Activated CD4-positive, alpha-beta memory T cell treated with anti-CD3 and anti-CD28 coated beads, Interleukin-2, amount 10 ng/mL, durations not matched to agents 7 days and 5 days (primary cell): ENCODE measurements around the gene KHDRBS2. TPM values are rescaled to one million over a fixed set of nuclear protein-coding genes. Genes with fewer than 3 reads are reported as not detected.

ENCODE experiments used
- CTCF ChIA-PET: fragments of 350-600 bp; sonication (Branson Sonifier 250); formaldehyde crosslinking; loops from one replicate; lab custom pipeline; 2021; ENCODE audit warnings: antibody characterized with exemption, inconsistent platforms; lab: Charles Lee
- POLR2A ChIA-PET: fragments of 350-600 bp; sonication (Branson Sonifier 250); formaldehyde crosslinking; loops from one replicate; lab custom pipeline; 2021; ENCODE audit warnings: antibody characterized with exemption; lab: Charles Lee
- DNase-seq: peaks from one replicate; pipeline ENCODE4 v3.0.0-alpha.2; 2020
- H3K27ac Mint-ChIP-seq: one replicate; pipeline ENCODE4 v1.8.0; 2021; ENCODE audit warnings: mild to moderate bottlenecking, mixed read lengths
- H3K27me3 Mint-ChIP-seq: one replicate; pipeline ENCODE4 v1.8.0; 2021; ENCODE audit warnings: mixed read lengths
- H3K36me3 Mint-ChIP-seq: one replicate; pipeline ENCODE4 v1.8.0; 2021; ENCODE audit warnings: low read depth, mixed read lengths
- H3K4me1 Mint-ChIP-seq: one replicate; pipeline ENCODE4 v1.8.0; 2021; ENCODE audit warnings: mixed read lengths
- H3K4me3 Mint-ChIP-seq: one replicate; pipeline ENCODE4 v1.8.0; 2021; ENCODE audit warnings: mild to moderate bottlenecking, mixed read lengths
- H3K9me3 Mint-ChIP-seq: one replicate; pipeline ENCODE4 v1.8.0; 2021; ENCODE audit warnings: mixed read lengths
- total RNA-seq, 2 experiments: library from RNA; stranded (reverse); gene quantifications; one replicate each; pipeline ENCODE4 v1.2.3, GENCODE V29; 2021

Gene KHDRBS2
- total RNA-seq, 2 experiments from 2014 or later: not detected

- Mint-ChIP-seq H3K4me3 (no peak overlapping the region), H3K9me3 (peaks cover 2% of the 10 kb centered on the region), H3K27me3 (no peaks in the 10 kb centered on the region), H3K36me3 (no peaks in the 10 kb centered on the region), H3K4me1 (no peaks in the 10 kb centered on the region), H3K27ac (no peak overlapping the region)
- DNase-seq: no peak
- ChIA-PET POLR2A (no interaction called here), CTCF (no interaction called here)
These were observed 135.9 kb downstream of the KHDRBS2 start for GRCh38 chr6:62150048-62150663.

GRCh38 chr6:62146954-62147853, 138.8 kb downstream of the KHDRBS2 start:
- Mint-ChIP-seq H3K4me3 (no peak overlapping the region), H3K27ac (no peak overlapping the region), H3K36me3 (no peaks in the 10 kb centered on the region), H3K27me3 (no peaks in the 10 kb centered on the region), H3K9me3 (no peaks in the 10 kb centered on the region), H3K4me1 (no peaks in the 10 kb centered on the region)
- DNase-seq: no peak
- ChIA-PET POLR2A (no interaction called here), CTCF (no interaction called here)

GRCh38 chr6:62129127-62129526, 156.9 kb downstream of the KHDRBS2 start:
- H3K9me3 Mint-ChIP-seq: peaks cover 19% of the 10 kb centered on the region
- DNase-seq: no peak
- ChIA-PET CTCF (no interaction called here), POLR2A (no interaction called here)
- no peaks in the 10 kb centered on the region for H3K27me3 Mint-ChIP-seq
- H3K4me1 Mint-ChIP-seq: no peaks in the 10 kb centered on the region
- no peak overlapping the region for H3K27ac Mint-ChIP-seq
- H3K4me3 Mint-ChIP-seq: no peak overlapping the region
- no peaks in the 10 kb centered on the region for H3K36me3 Mint-ChIP-seq

- Mint-ChIP-seq H3K4me1 (no peaks in the 10 kb centered on the region), H3K36me3 (no peaks in the 10 kb centered on the region), H3K27me3 (no peaks in the 10 kb centered on the region), H3K27ac (no peak overlapping the region), H3K9me3 (peaks cover 18% of the 10 kb centered on the region), H3K4me3 (no peak overlapping the region)
- ChIA-PET CTCF (no interaction called here), POLR2A (no interaction called here)
- DNase-seq: no peak
These were observed 166.6 kb downstream of the KHDRBS2 start for GRCh38 chr6:62119401-62119800.

GRCh38 chr6:62103186-62103859, 182.7 kb downstream of the KHDRBS2 start:
- Mint-ChIP-seq H3K4me3 (no peak overlapping the region), H3K9me3 (peaks cover 20% of the 10 kb centered on the region), H3K27ac (no peak overlapping the region), H3K27me3 (no peaks in the 10 kb centered on the region), H3K4me1 (no peaks in the 10 kb centered on the region), H3K36me3 (no peaks in the 10 kb centered on the region)
- ChIA-PET POLR2A (no interaction called here), CTCF (no interaction called here)
- no peak for DNase-seq

- Mint-ChIP-seq H3K9me3 (peaks cover 21% of the 10 kb centered on the region), H3K4me3 (no peak overlapping the region), H3K36me3 (no peaks in the 10 kb centered on the region), H3K27me3 (no peaks in the 10 kb centered on the region), H3K27ac (no peak overlapping the region), H3K4me1 (no peaks in the 10 kb centered on the region)
- DNase-seq: no peak
- ChIA-PET POLR2A (no interaction called here), CTCF (no interaction called here)
These were observed 183.6 kb downstream of the KHDRBS2 start for GRCh38 chr6:62102387-62102786.

- Mint-ChIP-seq H3K36me3 (no peaks in the 10 kb centered on the region), H3K27me3 (no peaks in the 10 kb centered on the region), H3K4me1 (no peaks in the 10 kb centered on the region), H3K27ac (no peak overlapping the region), H3K4me3 (no peak overlapping the region), H3K9me3 (peaks cover 7% of the 10 kb centered on the region)
- ChIA-PET POLR2A (no interaction called here), CTCF (no interaction called here)
- DNase-seq: no peak
These were observed 195.4 kb downstream of the KHDRBS2 start for GRCh38 chr6:62090442-62091229.

- Mint-ChIP-seq H3K27ac (no peak overlapping the region), H3K36me3 (no peaks in the 10 kb centered on the region), H3K4me1 (no peaks in the 10 kb centered on the region), H3K27me3 (no peaks in the 10 kb centered on the region), H3K4me3 (no peak overlapping the region), H3K9me3 (peaks cover 7% of the 10 kb centered on the region)
- ChIA-PET POLR2A (no interaction called here), CTCF (no interaction called here)
- DNase-seq: no peak
These were observed 196.2 kb downstream of the KHDRBS2 start for GRCh38 chr6:62089781-62090180.

GRCh38 chr6:62086047-62086446, 200.0 kb downstream of the KHDRBS2 start:
- no peaks in the 10 kb centered on the region for H3K36me3 Mint-ChIP-seq

GRCh38 chr6:62075869-62076268, 210.2 kb downstream of the KHDRBS2 start:
- H3K27me3 Mint-ChIP-seq: no peaks in the 10 kb centered on the region
- no peaks in the 10 kb centered on the region for H3K36me3 Mint-ChIP-seq
- DNase-seq: no peak
- H3K27ac Mint-ChIP-seq: no peak overlapping the region
- H3K4me1 Mint-ChIP-seq: no peaks in the 10 kb centered on the region
- ChIA-PET CTCF (no interaction called here), POLR2A (no interaction called here)
- H3K4me3 Mint-ChIP-seq: no peak overlapping the region
- peaks cover 7% of the 10 kb centered on the region for H3K9me3 Mint-ChIP-seq

More at GRCh38 chr6:62086047-62086446, 200.0 kb downstream of the KHDRBS2 start:
- no peak overlapping the region for H3K27ac Mint-ChIP-seq
- DNase-seq: no peak
- peaks cover 11% of the 10 kb centered on the region for H3K9me3 Mint-ChIP-seq
- H3K4me1 Mint-ChIP-seq: no peaks in the 10 kb centered on the region
- no peaks in the 10 kb centered on the region for H3K27me3 Mint-ChIP-seq
- CTCF ChIA-PET: no interaction called here
- H3K4me3 Mint-ChIP-seq: no peak overlapping the region
- POLR2A ChIA-PET: no interaction called here

GRCh38 chr6:62059901-62060300, 226.1 kb downstream of the KHDRBS2 start:
- H3K4me1 Mint-ChIP-seq: no peaks in the 10 kb centered on the region
- no peak for DNase-seq
- H3K9me3 Mint-ChIP-seq: peaks cover 5% of the 10 kb centered on the region
- no peak overlapping the region for H3K4me3 Mint-ChIP-seq
- POLR2A ChIA-PET: no interaction called here
- no peaks in the 10 kb centered on the region for H3K36me3 Mint-ChIP-seq
- no peak overlapping the region for H3K27ac Mint-ChIP-seq
- CTCF ChIA-PET: no interaction called here
- no peaks in the 10 kb centered on the region for H3K27me3 Mint-ChIP-seq

- CTCF ChIA-PET: no interaction called here
- DNase-seq: no peak
- peaks cover 9% of the 10 kb centered on the region for H3K9me3 Mint-ChIP-seq
- H3K4me3 Mint-ChIP-seq: no peak overlapping the region
- no peaks in the 10 kb centered on the region for H3K36me3 Mint-ChIP-seq
- H3K27ac Mint-ChIP-seq: no peak overlapping the region
- H3K27me3 Mint-ChIP-seq: no peaks in the 10 kb centered on the region
- POLR2A ChIA-PET: no interaction called here
- H3K4me1 Mint-ChIP-seq: no peaks in the 10 kb centered on the region
These were observed 228.7 kb downstream of the KHDRBS2 start for GRCh38 chr6:62057300-62057699.

- Mint-ChIP-seq H3K27me3 (no peaks in the 10 kb centered on the region), H3K9me3 (peaks cover 5% of the 10 kb centered on the region), H3K4me3 (no peak overlapping the region), H3K4me1 (no peaks in the 10 kb centered on the region), H3K27ac (no peak overlapping the region), H3K36me3 (no peaks in the 10 kb centered on the region)
- ChIA-PET POLR2A (no interaction called here), CTCF (no interaction called here)
- DNase-seq: no peak
These were observed 240.5 kb downstream of the KHDRBS2 start for GRCh38 chr6:62045502-62045901.
